ENCODE results near the gene CUX1. TPM values are rescaled to one million over a fixed set of nuclear protein-coding genes. Genes with fewer than 3 reads are reported as not detected.
A peak's percentile ranks its signal among the peaks of the same experiment; 100 is the strongest.

Gene CUX1
- total RNA-seq, 4 donors from 2014 or later = 58.2 to 295 (median 76.9) TPM

GRCh38 chr7:102283477-102284189 lies 466.2 kb downstream of the CUX1 start:
- H3K27me3 ChIP-seq = no peaks in the 10 kb centered on the region
- no peak overlapping the region for H3K27ac ChIP-seq
- intact Hi-C loops (cut with DNase I; ENCODE audit: low total_unique reads) = no loop called here
- no peak for DNase-seq
- TF ChIP-seq CTCF (IDR thresholded peaks at IDR 0.05) (no peak), POLR2A (IDR thresholded peaks at IDR 0.05) (no peak)
- no peaks in the 10 kb centered on the region for H3K36me3 ChIP-seq
- no peaks in the 10 kb centered on the region for H3K9me3 ChIP-seq
- H3K4me3 ChIP-seq = no peak overlapping the region
- peaks cover 0 to 7% of the 10 kb centered on the region in 2 donors for H3K4me1 ChIP-seq

- no peaks in the 10 kb centered on the region for H3K27me3 ChIP-seq
- H3K9me3 ChIP-seq = no peaks in the 10 kb centered on the region
- no peak for DNase-seq
- no peak overlapping the region for H3K27ac ChIP-seq
- TF ChIP-seq CTCF (IDR thresholded peaks at IDR 0.05) (no peak), POLR2A (IDR thresholded peaks at IDR 0.05) (no peak)
- intact Hi-C loops (cut with DNase I; ENCODE audit: low total_unique reads) = no loop called here
- no peak overlapping the region for H3K4me3 ChIP-seq
- H3K36me3 ChIP-seq = no peaks in the 10 kb centered on the region
- peaks cover 0 to 7% of the 10 kb centered on the region in 2 donors for H3K4me1 ChIP-seq
Measured at GRCh38 chr7:102284399-102284798, 467.0 kb downstream of the CUX1 start.

GRCh38 chr7:102284891-102285539 lies 467.6 kb downstream of the CUX1 start:
- H3K4me1 ChIP-seq = peaks cover 0 to 7% of the 10 kb centered on the region in 2 donors
- no peaks in the 10 kb centered on the region for H3K9me3 ChIP-seq
- no peak overlapping the region for H3K4me3 ChIP-seq
- H3K27me3 ChIP-seq = no peaks in the 10 kb centered on the region
- TF ChIP-seq CTCF (IDR thresholded peaks at IDR 0.05) (no peak), POLR2A (IDR thresholded peaks at IDR 0.05) (no peak)
- DNase-seq = peak in 1 of 2 donors; percentile 39
- H3K27ac ChIP-seq = peak overlapping the region; percentile 85 to 97
- intact Hi-C loops (cut with DNase I; ENCODE audit: low total_unique reads) = no loop called here
- no peaks in the 10 kb centered on the region for H3K36me3 ChIP-seq

GRCh38 chr7:102285540-102286236 lies 468.3 kb downstream of the CUX1 start:
- Histone ChIP-seq H3K4me3 (peak overlapping the region; percentile 46 to 71), H3K36me3 (no peaks in the 10 kb centered on the region), H3K4me1 (peaks cover 0 to 7% of the 10 kb centered on the region in 2 donors), H3K27ac (peak overlapping the region; percentile 85 to 97), H3K27me3 (no peaks in the 10 kb centered on the region), H3K9me3 (no peaks in the 10 kb centered on the region)
- intact Hi-C loops (cut with DNase I; ENCODE audit: low total_unique reads) = no loop called here
- DNase-seq = peak in 1 of 2 donors; percentile 39
- TF ChIP-seq POLR2A (IDR thresholded peaks at IDR 0.05) (no peak), CTCF (IDR thresholded peaks at IDR 0.05) (peak in 1 of 4 experiments; percentile 2)

Data from uterus (tissue), 4 donors.